Measurements from ENCODE around the gene CISD3.

Gene CISD3, protein sequence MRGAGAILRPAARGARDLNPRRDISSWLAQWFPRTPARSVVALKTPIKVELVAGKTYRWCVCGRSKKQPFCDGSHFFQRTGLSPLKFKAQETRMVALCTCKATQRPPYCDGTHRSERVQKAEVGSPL

GRCh38 chr17:38729886-38730525 lies at the start of gene CISD3:
CISD3 (plus strand) TSS chr17:38730341; CDS start chr17:38730359, 18 bp downstream.
- no peak for DNase-seq

- no peak for DNase-seq
Observed at GRCh38 chr17:38681096-38681495, 49.0 kb upstream of the CISD3 start.

- no peak for DNase-seq
Observed at GRCh38 chr17:38685491-38685890, 44.6 kb upstream of the CISD3 start.

GRCh38 chr17:38687286-38687685 lies 42.9 kb upstream of the CISD3 start:
- no peak for DNase-seq

GRCh38 chr17:38690386-38690785 lies 39.8 kb upstream of the CISD3 start:
- DNase-seq, result no peak

GRCh38 chr17:38691154-38691553 lies 39.0 kb upstream of the CISD3 start:
- no peak for DNase-seq

DNA sequence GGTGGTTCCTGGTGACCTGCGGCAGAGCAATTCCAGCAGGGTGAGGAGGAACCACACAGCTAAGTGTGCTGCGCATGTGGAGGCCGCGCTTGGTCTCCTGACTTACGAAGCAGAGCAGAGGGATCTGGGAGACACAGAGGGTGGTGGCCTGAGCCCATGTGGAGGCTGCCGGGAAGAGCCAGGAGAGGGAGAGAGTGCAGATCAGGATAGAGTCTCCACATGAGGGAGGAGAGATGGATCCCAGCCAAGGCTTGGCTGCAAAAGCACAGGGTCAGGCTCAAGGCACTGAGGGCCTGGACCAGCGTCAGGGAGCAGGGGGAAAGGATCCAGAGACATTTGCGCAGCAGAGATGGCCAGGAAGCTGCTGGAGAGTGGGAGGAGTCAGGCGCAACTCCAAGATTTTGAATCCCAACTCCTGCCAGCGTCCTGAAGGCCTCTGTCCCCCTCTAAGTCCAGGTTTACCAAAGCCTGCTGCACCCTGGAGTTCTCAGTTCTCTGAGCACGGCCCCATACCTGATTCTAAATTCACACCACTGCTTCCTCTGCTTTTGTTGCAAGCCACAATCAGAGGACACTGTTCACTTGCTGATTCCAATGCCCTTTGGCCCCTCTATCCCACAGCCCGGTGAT lies 36.3 kb upstream of the CISD3 start:
- no peak for DNase-seq

GRCh38 chr17:38697061-38697820 lies 32.9 kb upstream of the CISD3 start:
- DNase-seq, result no peak

- DNase-seq, result no peak
Observed at GRCh38 chr17:38698760-38699159, 31.4 kb upstream of the CISD3 start.

GRCh38 chr17:38701504-38702165 lies 28.5 kb upstream of the CISD3 start:
- DNase-seq, result no peak

DNA sequence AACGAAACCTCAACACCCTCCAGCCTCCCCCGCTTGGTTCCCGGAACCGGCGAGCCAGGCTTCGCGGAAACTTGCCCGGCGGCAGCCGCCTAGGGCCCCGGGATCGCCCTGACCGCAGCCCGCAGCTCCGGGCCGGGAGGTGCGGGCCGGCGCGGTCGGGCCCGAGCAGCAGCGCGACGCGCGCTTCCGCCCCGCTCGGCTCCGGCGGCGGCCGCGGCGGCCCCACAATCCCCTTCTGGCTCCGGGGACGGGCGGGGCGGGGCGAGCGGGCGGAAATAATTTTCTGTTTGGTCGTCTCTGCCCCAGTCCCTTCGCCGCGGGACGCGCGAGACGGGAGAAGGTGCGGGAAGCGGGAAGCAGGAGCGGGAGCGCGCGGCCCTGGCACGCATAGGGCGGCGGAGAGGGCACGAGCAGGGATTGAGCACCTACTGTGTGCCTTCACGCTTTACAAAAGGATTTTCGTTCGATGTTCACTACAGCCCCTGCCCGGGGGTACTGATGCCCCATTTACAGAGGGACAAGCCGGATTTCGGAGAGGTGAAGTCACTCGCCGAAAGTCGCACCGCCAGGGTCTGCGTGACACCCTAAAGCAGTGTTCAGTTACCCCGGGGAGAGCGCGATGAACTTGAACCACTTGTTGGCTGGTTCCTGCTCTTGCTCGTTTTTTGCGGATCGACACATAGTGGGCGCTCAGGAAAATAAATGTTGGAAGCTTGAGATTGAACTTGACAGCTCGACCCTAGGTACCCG lies 27.8 kb upstream of the CISD3 start:
- no peak for DNase-seq

- DNase-seq, result no peak
Observed at GRCh38 chr17:38702916-38703741, 27.0 kb upstream of the CISD3 start.

- no peak for DNase-seq
Observed at GRCh38 chr17:38703742-38704605, 26.2 kb upstream of the CISD3 start.

- DNase-seq, result no peak
Observed at GRCh38 chr17:38704606-38705522, 25.3 kb upstream of the CISD3 start, which contains the start of gene MLLT6. MLLT6 (plus strand) TSS chr17:38705273; CDS start chr17:38705633, 360 bp downstream.

DNA sequence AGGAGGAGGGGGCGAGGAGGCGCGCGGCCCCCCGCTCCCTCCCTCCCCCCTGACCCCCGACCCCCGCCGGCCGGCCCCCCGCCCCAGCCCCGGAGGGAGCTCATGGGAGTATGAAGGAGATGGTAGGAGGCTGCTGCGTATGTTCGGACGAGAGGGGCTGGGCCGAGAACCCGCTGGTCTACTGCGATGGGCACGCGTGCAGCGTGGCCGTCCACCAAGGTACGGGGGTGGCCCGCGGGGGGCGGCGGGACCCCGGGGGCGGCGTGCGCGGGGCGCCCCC lies 24.7 kb upstream of the CISD3 start:
- DNase-seq, result no peak

GRCh38 chr17:38705803-38706504 lies 24.2 kb upstream of the CISD3 start:
- DNase-seq, result no peak

GRCh38 chr17:38706505-38707216 lies 23.5 kb upstream of the CISD3 start:
- DNase-seq, result no peak

- no peak for DNase-seq
Observed at GRCh38 chr17:38707678-38708351, 22.3 kb upstream of the CISD3 start.
